ENCODE results near the gene CCDC74A. TPM values are rescaled to one million over a fixed set of nuclear protein-coding genes. Genes with fewer than 3 reads are reported as not detected.
A peak's percentile ranks its signal among the peaks of the same experiment; 100 is the strongest.
"Not testable (repeated sequence)": the region's sequence is repeated elsewhere in the genome, so short reads cannot be mapped to it uniquely, and the experiment has no call there.

Gene CCDC74A
- total RNA-seq, 1 experiment from 2014 or later: 6.5 TPM

- H2AFZ ChIP-seq (ENCODE audit: low read length); H3K4me1 ChIP-seq (ENCODE audit: insufficient read depth, low read length); H3K36me3 ChIP-seq (ENCODE audit: low read depth, low read length); H4K20me1 ChIP-seq (ENCODE audit: low read length); BruUV-seq (replicated peaks); POLR2A ChIA-PET (ENCODE audit: unreplicated experiment); DNase-seq; ATAC-seq; H3K4me3 ChIP-seq (ENCODE audit: low read length); H3K9ac ChIP-seq (ENCODE audit: low read length); H3F3A ChIP-seq (ENCODE audit: low read length, unreplicated experiment); H3K9me3 ChIP-seq (ENCODE audit: low read length); H3K27me3 ChIP-seq (ENCODE audit: low read length); H3K9me2 ChIP-seq (replicated peaks; ENCODE audit: low read length); intact Hi-C loops (cut with micrococcal nuclease); H3K4me2 ChIP-seq (ENCODE audit: low read length); H3K27ac ChIP-seq (ENCODE audit: low read length); CTCF ChIA-PET: not testable (repeated sequence)
- peaks cover 21% of the 10 kb centered on the region for H3K79me2 ChIP-seq (ENCODE audit: low read length)
Measured at GRCh38 chr2:131483981-131484820, 43.5 kb upstream of the CCDC74A start.

GRCh38 chr2:131484906-131485460 is 42.7 kb upstream of the CCDC74A start:
- H3K9me3 ChIP-seq (ENCODE audit: low read length); H2AFZ ChIP-seq (ENCODE audit: low read length); H3K4me1 ChIP-seq (ENCODE audit: insufficient read depth, low read length); H3K9ac ChIP-seq (ENCODE audit: low read length); POLR2A ChIA-PET (ENCODE audit: unreplicated experiment); CTCF ChIA-PET; H4K20me1 ChIP-seq (ENCODE audit: low read length); H3K4me2 ChIP-seq (ENCODE audit: low read length); DNase-seq; H3K4me3 ChIP-seq (ENCODE audit: low read length); intact Hi-C loops (cut with micrococcal nuclease); BruUV-seq (replicated peaks); H3K27ac ChIP-seq (ENCODE audit: low read length); H3F3A ChIP-seq (ENCODE audit: low read length, unreplicated experiment); ATAC-seq; H3K9me2 ChIP-seq (replicated peaks; ENCODE audit: low read length); H3K27me3 ChIP-seq (ENCODE audit: low read length); H3K36me3 ChIP-seq (ENCODE audit: low read depth, low read length): not testable (repeated sequence)
- H3K79me2 ChIP-seq (ENCODE audit: low read length): peaks cover 28% of the 10 kb centered on the region

GRCh38 chr2:131486201-131486902 is 41.3 kb upstream of the CCDC74A start:
- H3K4me1 ChIP-seq (ENCODE audit: insufficient read depth, low read length); intact Hi-C loops (cut with micrococcal nuclease); CTCF ChIA-PET; H3K27me3 ChIP-seq (ENCODE audit: low read length); H3K4me3 ChIP-seq (ENCODE audit: low read length); H2AFZ ChIP-seq (ENCODE audit: low read length); DNase-seq; H3F3A ChIP-seq (ENCODE audit: low read length, unreplicated experiment); H3K9ac ChIP-seq (ENCODE audit: low read length); H3K36me3 ChIP-seq (ENCODE audit: low read depth, low read length); ATAC-seq; BruUV-seq (replicated peaks); H3K9me2 ChIP-seq (replicated peaks; ENCODE audit: low read length); H3K4me2 ChIP-seq (ENCODE audit: low read length); H3K27ac ChIP-seq (ENCODE audit: low read length); POLR2A ChIA-PET (ENCODE audit: unreplicated experiment); H3K9me3 ChIP-seq (ENCODE audit: low read length); H4K20me1 ChIP-seq (ENCODE audit: low read length): not testable (repeated sequence)
- H3K79me2 ChIP-seq (ENCODE audit: low read length): peaks cover 41% of the 10 kb centered on the region

- DNase-seq: no peak
- H2AFZ ChIP-seq (ENCODE audit: low read length): no peak overlapping the region
- ATAC-seq: no peak
- POLR2A ChIA-PET (ENCODE audit: unreplicated experiment): no interaction called here
- CTCF ChIA-PET: no interaction called here
- no peak overlapping the region for H3K9ac ChIP-seq (ENCODE audit: low read length)
- BruUV-seq (replicated peaks): no TSS peak
- no peaks in the 10 kb centered on the region for H3K9me2 ChIP-seq (replicated peaks; ENCODE audit: low read length)
- TF ChIP-seq EZH2phosphoT487 (IDR thresholded peaks at IDR 0.05; ENCODE audit: borderline replicate concordance, low read length): no peak
- H3F3A ChIP-seq (ENCODE audit: low read length, unreplicated experiment): no peaks in the 10 kb centered on the region
- H3K36me3 ChIP-seq (ENCODE audit: low read depth, low read length): peaks cover 5% of the 10 kb centered on the region; the same call in 1 of the 2 replicates
- H3K4me2 ChIP-seq (ENCODE audit: low read length): no peak overlapping the region
- H3K79me2 ChIP-seq (ENCODE audit: low read length): peaks cover 54% of the 10 kb centered on the region
- H3K27ac ChIP-seq (ENCODE audit: low read length): no peak overlapping the region
- H3K27me3 ChIP-seq (ENCODE audit: low read length): no peaks in the 10 kb centered on the region
- H3K9me3 ChIP-seq (ENCODE audit: low read length): no peaks in the 10 kb centered on the region
- H3K4me1 ChIP-seq (ENCODE audit: insufficient read depth, low read length): 0 out of 2 replicates have a peak, but pooled peaks cover 8% of the 10 kb centered on the region
- no peak overlapping the region for H3K4me3 ChIP-seq (ENCODE audit: low read length)
- intact Hi-C loops (cut with micrococcal nuclease): no loop called here
- H4K20me1 ChIP-seq (ENCODE audit: low read length): no peaks in the 10 kb centered on the region
Measured at GRCh38 chr2:131488306-131489205, 39.1 kb upstream of the CCDC74A start.

- peak overlapping the region; percentile 99 for H3K9ac ChIP-seq (ENCODE audit: low read length)
- H3K9me2 ChIP-seq (replicated peaks; ENCODE audit: low read length); H3F3A ChIP-seq (ENCODE audit: low read length, unreplicated experiment); H3K9me3 ChIP-seq (ENCODE audit: low read length); H4K20me1 ChIP-seq (ENCODE audit: low read length); CTCF ChIA-PET; H3K27me3 ChIP-seq (ENCODE audit: low read length); H3K4me1 ChIP-seq (ENCODE audit: insufficient read depth, low read length); H3K36me3 ChIP-seq (ENCODE audit: low read depth, low read length); BruUV-seq (replicated peaks); POLR2A ChIA-PET (ENCODE audit: unreplicated experiment): not testable (repeated sequence)
- peak overlapping the region; percentile 72 for H2AFZ ChIP-seq (ENCODE audit: low read length)
- peak overlapping the region; percentile 84 for H3K4me3 ChIP-seq (ENCODE audit: low read length)
- peaks cover 76% of the 10 kb centered on the region for H3K79me2 ChIP-seq (ENCODE audit: low read length)
- ATAC-seq (peak; percentile 8; the same call in 1 of the 2 replicates), DNase-seq (peak; percentile 28)
- peak overlapping the region; percentile 95 for H3K4me2 ChIP-seq (ENCODE audit: low read length)
- intact Hi-C loops (cut with micrococcal nuclease): loop anchor here (5.0 kb wide), 2 partner anchors 36 to 384 kb away; partner anchors contain the start of genes CCDC74A and PLEKHB2
- H3K27ac ChIP-seq (ENCODE audit: low read length): 0 out of 2 replicates have a peak overlapping the region, but pooled peaks have one; percentile 20
Measured at GRCh38 chr2:131490616-131491468, 36.8 kb upstream of the CCDC74A start.

All from PC-3 (cell line).